GM21515 (cell line): ENCODE results near the gene GDPD4.

Experiments
- ATAC-seq: cut with Tn5 transposase; IDR thresholded peaks from one replicate; pipeline ENCODE4 v1.9.1; 2021; ENCODE audit not compliant: unreplicated experiment

GDPD4 gene

DNA sequence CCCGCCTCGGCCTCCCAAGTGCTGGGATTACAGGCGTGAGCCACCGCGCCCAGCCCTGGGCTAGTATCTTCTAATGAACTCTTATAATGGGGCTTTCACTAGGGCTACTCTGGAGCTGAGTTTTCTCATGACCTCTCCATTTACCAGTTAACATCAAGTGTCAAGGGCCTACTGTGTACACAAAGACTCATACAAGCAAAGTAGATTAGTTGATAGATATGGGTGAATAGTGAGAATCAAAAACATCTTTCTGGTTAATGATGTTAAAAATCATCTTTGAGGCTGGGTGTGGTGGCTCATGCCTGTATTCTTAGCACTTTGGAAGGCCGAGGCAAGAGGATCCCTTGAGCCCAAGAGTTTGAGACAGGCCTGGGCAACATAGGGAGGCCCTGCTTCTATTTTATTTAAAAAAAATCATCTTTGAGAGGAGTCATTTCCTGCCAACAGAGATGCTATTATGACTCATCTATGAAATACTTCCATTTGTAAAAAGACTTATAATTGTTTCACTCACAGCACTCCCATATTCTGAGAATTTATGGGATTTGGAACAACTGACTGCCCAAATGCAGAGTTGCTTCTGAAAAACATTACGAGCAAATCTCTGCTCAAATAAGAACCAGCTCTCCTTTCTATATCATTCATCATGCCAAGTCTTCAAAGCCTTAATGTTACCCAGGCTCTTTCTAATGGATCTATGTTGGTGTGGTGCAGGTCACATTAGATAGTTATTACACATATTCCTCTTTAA lies 57.0 kb downstream of the GDPD4 start:
- ATAC-seq, result no peak

DNA sequence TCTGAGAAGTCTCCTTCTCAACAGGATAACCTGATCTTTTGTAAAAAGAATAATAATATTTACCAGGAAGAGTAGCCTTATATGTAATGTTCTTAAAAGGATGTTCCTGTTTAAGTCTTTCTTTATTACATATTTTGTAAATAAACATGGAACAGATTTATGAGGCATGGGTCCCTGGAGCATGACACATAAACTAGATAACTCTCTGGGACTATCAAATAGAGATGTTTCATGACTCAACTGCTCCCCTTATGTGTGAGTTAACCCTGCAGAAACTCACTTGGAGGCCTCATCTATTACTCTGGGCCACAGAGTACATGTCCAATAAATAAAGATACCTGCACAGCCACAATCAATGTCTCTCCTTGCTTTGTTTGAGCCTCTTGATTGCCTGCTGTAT lies 64.6 kb downstream of the GDPD4 start:
- ATAC-seq, result no peak

DNA sequence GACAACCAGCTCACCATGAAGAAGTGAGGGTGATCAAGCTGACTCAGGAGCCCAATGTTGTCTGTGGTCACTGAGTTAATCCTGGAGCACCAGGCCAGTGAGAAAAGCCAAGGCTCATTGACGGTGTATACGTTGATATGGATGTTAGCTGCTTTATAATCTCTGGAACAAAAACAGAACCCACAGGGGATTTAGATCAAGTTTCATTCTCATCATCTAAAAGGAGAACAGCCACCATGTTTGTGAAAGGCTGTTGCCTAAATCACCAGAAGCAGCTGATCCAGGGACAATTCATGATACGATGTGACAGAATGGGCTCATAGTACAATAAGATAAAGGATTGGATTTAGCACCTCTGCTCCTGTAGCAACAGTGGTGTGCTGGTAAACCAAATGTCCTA lies 68.5 kb downstream of the GDPD4 start:
- ATAC-seq, result no peak

DNA sequence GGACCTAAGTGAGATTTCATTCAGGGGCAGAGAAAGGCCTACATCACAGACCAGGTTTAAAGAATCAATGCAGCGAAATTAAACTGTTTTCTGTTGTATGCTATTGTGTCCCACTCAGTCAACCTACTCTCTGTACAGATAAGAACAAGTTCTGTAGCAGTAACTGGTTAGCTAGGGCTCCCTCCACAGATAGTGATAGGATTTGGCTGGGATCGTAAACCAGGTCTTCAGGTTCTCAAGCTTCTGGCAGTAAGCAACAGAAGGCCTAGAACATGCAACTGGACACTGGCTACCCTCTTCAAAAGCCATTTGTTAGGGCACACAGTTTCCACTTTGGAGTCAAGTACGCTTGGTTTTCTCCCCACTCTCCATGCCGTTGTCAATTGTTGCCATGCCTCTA lies 69.2 kb downstream of the GDPD4 start:
- no peak for ATAC-seq

GRCh38 chr11:77231800-77232199 lies 69.7 kb downstream of the GDPD4 start:
- ATAC-seq, result no peak

DNA sequence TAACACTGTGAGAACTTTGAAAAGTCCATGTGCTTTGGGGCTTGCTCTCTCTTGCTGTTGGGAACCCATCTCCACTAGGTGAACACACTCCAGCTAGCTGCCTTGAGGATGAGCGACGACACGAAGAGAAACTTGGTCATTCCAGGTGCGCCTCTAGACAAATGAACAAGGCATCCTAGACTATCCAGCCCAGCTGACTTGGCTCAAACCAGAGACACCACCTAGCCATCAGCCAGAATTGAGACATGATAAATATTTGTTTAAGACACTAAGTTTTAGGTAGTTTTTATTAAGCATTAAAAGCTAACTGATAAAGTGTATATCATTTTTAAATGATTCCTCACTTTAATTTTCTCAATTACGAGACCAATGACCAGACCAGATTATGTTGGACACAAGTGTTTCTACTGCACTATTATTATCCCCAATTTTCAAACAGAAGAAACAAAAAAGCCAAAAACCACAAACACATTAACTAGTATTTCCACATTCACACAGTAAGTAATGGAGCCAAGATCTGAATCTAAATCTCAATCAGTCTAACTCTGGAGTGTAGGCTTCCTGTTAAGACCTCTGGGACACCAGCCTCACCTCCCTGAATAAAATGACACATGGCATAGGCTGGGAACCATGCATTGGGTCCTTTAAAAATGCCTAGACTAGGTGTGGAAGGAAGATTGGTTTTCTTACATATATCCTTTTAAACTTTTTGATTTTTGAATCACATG lies 70.4 kb downstream of the GDPD4 start:
- no peak for ATAC-seq

DNA sequence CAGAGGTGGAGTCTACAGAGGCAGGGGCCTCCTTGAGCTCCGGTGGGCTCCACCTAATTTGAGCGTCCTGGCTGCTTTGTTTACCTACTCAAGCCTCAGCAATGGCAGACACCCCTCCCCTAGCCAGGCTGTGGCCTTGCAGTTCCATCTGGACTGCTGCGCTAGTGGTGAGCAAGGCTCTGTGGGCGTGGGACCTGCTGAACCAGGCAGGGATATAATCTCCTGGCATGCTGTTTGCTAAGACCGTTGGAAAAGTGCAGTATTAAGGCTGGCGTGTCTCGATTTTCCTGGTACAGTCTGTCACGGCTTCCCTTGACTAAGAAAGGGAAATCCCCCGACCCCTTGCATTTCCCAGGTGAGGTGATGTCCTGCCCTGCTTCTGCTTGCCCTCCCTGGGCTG lies 77.7 kb downstream of the GDPD4 start:
- no peak for ATAC-seq

GRCh38 chr11:77217156-77217555 lies 84.3 kb downstream of the GDPD4 start:
- ATAC-seq, result no peak

- no peak for ATAC-seq
These were observed 86.4 kb downstream of the GDPD4 start for GRCh38 chr11:77215106-77215505.

DNA sequence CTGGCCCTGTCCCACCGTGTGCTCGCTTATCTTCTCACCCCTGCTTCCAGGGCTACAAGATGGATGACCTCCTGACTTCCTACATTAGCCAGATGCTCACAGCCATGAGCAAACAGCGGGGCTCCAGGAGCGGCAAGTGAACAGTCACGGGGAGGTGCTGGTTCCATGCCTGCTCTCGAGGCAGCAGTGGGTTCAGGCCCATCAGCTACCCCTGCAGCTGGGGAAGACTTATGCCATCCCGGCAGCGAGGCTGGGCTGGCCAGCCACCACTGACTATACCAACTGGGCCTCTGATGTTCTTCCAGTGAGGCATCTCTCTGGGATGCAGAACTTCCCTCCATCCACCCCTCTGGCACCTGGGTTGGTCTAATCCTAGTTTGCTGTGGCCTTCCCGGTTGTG lies 86.9 kb downstream of the GDPD4 start:
- no peak for ATAC-seq

GRCh38 chr11:77213589-77214428 lies 87.7 kb downstream of the GDPD4 start:
- no peak for ATAC-seq

GRCh38 chr11:77213029-77213579 lies 88.4 kb downstream of the GDPD4 start:
- no peak for ATAC-seq

DNA sequence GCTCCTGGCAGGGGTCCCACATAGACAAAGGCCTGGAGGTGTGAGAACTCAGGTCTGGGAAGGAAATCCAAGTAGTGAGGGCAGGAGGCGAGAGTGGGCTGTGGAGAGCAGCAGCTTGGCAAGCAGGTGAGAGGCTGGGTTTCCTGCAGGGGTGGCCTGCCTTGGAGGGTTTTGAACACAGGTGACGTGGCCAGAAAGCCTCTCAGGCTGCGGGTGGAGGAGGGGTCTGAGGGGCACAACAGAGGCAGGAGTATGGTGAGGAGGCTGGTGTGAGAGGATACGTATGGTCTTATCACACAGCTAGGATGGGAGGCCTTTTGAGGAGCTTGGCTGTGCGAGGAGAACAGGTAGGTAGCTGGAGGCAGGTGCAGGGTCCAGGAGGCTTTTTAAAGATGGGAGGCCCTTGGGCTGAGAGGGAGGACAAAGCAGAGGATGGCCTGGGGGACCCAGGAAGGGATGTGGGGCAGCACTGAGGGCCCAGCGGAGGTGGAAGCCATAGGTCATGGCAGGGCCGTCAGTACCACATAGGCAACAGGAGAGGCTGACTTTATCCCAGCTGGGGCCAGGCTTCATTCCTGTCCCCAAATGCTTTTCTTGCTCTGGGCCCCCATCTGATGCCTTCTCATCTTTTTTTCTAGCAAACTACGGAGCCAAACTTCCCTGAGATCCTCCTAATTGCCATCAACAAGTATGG lies 89.0 kb downstream of the GDPD4 start:
- no peak for ATAC-seq

GRCh38 chr11:77211594-77212251 lies 89.8 kb downstream of the GDPD4 start:
- ATAC-seq, result no peak

- no peak for ATAC-seq
These were observed 90.4 kb downstream of the GDPD4 start for GRCh38 chr11:77211040-77211451.

- no peak for ATAC-seq
These were observed 91.8 kb downstream of the GDPD4 start for GRCh38 chr11:77209663-77210062.

DNA sequence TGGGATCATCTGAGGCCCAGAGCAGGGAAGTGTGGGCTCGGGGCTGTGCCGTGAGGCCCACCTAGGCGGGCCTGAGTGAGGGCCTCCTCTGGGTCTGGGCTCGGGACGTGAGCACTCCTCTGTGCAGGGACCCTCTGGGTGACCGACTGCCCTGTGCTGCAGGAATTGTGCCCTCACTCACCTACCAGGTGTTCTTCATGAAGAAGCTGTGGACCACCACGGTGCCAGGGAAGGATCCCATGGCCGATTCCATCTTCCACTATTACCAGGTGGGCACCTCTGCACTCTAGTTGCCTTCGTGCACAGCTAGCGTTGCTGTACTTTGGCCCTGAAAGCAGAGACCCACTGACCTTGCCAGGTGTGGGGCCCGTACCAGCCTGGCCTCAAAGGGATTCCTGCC lies 93.0 kb downstream of the GDPD4 start:
- ATAC-seq, result no peak

- ATAC-seq, result no peak
These were observed 93.7 kb downstream of the GDPD4 start for GRCh38 chr11:77207618-77208313.

DNA sequence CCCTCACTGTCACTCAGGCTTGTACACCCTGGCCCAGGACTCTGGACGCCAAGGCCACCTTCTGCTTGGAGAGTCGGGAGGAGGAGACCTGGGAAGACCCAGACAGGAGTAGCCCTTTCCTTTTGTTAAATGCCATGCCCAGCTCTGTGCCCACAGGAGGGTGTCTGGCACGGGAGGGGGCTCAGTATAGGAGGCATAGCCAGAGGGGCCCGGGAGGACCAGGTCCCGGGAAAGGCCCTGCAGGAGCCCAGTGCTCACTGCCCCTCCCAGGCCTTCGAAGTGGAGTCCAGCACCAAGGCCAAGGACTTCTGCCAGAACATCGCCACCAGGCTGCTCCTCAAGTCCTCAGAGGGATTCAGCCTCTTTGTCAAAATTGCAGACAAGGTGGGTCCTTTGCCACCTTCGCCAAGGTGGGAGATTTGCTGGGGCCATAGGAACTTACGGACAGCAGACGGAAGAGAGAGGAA lies 94.4 kb downstream of the GDPD4 start:
- ATAC-seq, result no peak
